ENCODE data around the gene RNF166.

DNA sequence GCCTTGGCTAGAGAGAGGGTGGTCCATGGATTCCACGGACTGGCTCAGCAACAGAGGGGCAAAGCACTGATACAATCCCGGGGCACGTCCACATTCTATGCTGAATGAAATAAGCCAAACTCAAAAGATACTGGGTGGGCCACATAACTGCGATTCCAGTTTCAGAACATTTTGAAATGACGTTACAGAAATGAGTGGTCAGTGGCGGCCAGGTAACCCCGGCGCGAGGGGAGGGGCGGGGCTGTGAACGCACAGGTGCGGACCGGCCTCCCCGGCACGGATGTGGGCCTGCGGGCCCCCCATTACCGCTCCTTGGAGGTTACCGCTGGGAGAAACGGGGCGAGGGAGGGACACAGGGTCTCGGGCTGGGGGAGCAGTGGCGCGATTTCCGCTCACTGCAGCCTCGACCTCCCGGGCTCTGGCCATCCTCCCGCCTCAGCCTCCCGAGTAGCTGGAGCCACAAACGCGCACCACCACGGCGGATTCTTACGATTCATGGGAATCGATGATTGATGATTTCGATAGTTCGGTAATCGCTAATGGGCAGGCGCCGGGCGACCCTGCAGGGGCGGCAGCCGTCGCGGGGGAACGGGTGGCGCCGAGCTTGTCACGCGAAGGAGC lies 43.9 kb downstream of the RNF166 start:
- no peak for TF ChIP-seq TAF1 (IDR thresholded peaks at IDR 0.05; ENCODE audit: borderline replicate concordance, insufficient read depth, low read length)
- no peak for TF ChIP-seq SIN3A (IDR thresholded peaks at IDR 0.05; ENCODE audit: borderline replicate concordance, insufficient read depth, low read length)
- TF ChIP-seq POLR2AphosphoS5 (IDR thresholded peaks at IDR 0.05; ENCODE audit: low read depth, low read length), result no peak
- TF ChIP-seq, protein P1, sequence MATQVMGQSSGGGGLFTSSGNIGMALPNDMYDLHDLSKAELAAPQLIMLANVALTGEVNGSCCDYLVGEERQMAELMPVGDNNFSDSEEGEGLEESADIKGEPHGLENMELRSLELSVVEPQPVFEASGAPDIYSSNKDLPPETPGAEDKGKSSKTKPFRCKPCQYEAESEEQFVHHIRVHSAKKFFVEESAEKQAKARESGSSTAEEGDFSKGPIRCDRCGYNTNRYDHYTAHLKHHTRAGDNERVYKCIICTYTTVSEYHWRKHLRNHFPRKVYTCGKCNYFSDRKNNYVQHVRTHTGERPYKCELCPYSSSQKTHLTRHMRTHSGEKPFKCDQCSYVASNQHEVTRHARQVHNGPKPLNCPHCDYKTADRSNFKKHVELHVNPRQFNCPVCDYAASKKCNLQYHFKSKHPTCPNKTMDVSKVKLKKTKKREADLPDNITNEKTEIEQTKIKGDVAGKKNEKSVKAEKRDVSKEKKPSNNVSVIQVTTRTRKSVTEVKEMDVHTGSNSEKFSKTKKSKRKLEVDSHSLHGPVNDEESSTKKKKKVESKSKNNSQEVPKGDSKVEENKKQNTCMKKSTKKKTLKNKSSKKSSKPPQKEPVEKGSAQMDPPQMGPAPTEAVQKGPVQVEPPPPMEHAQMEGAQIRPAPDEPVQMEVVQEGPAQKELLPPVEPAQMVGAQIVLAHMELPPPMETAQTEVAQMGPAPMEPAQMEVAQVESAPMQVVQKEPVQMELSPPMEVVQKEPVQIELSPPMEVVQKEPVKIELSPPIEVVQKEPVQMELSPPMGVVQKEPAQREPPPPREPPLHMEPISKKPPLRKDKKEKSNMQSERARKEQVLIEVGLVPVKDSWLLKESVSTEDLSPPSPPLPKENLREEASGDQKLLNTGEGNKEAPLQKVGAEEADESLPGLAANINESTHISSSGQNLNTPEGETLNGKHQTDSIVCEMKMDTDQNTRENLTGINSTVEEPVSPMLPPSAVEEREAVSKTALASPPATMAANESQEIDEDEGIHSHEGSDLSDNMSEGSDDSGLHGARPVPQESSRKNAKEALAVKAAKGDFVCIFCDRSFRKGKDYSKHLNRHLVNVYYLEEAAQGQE (IDR thresholded peaks at IDR 0.05; ENCODE audit: insufficient read depth in 1 of 2, low read depth in 2 of 2, low read length in 2 of 2), result no peak
- TF ChIP-seq FOXP2 (optimal IDR thresholded peaks at IDR 0.05; ENCODE audit: borderline replicate concordance, extremely low read depth, extremely low read length, insufficient read depth), result no peak

Data from PFSK-1 (cell line).